GM18873 (cell line): ENCODE measurements around the gene MAGEA3.
"Not testable (repeated sequence)": the region's sequence is repeated elsewhere in the genome, so short reads cannot be mapped to it uniquely, and the experiment has no call there.

Source experiments
- ATAC-seq: cut with Tn5 transposase; IDR thresholded peaks from one replicate; pipeline ENCODE4 v1.9.1; 2021; ENCODE audit warnings: mild to moderate bottlenecking, moderate library complexity, moderate number of reproducible peaks; ENCODE audit not compliant: unreplicated experiment, low FRiP score

The MAGEA3 gene

DNA sequence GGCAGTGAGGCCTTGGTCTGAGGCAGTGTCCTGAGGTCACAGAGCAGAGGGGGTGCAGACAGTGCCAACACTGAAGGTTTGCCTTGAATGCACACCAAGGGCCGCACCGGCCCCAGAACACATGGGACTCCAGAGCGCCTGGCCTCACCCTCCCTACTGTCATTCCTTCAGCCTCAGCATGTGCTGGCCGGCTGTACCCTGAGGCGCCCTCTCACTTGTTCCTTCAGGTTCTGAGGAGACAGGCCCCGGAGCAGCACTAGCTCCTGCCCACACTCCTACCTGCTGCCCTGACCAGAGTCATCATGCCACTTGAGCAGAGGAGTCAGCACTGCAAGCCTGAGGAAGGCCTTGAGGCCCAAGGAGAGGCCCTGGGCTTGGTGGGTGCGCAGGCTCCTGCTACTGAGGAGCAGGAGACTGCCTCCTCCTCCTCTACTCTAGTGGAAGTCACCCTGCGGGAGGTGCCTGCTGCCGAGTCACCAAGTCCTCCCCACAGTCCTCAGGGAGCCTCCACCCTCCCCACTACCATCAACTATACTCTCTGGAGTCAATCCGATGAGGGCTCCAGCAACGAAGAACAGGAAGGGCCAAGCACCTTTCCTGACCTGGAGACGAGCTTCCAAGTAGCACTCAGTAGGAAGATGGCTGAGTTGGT lies 37.4 kb downstream of the MAGEA3 start:
- ATAC-seq = no peak

DNA sequence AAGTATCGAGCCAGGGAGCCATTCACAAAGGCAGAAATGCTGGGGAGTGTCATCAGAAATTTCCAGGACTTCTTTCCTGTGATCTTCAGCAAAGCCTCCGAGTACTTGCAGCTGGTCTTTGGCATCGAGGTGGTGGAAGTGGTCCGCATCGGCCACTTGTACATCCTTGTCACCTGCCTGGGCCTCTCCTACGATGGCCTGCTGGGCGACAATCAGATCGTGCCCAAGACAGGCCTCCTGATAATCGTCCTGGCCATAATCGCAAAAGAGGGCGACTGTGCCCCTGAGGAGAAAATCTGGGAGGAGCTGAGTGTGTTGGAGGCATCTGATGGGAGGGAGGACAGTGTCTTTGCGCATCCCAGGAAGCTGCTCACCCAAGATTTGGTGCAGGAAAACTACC lies 37.9 kb downstream of the MAGEA3 start:
- ATAC-seq = not testable (repeated sequence)

GRCh38 chrX:152738560-152738959 lies 40.0 kb downstream of the MAGEA3 start:
- ATAC-seq = no peak
